Measurements from ENCODE around the gene ZFR2.

ZFR2 gene

DNA sequence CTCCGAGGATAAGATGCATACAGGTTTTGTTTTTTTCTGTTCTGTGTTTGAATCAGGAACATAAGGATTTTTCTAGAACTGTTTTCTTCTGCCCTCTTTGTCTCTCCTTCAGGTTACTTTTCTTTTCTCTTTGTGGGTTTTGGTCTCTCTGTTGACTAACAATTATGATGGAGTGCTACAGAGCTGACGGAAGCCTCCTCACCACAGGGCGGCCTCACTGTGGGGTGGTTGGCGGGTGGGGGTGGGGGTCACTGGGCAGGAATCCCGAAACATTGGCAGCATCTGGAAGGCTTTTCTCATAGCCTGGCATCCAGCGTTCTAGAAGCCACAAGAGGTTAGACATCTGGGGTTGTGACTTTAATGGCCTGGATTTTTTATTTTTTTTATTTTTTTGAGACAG lies 70.7 kb downstream of the ZFR2 start:
- Histone ChIP-seq H3K36me3 (ENCODE audit: control insufficient read depth, insufficient read depth, low read length) (no peaks in the 10 kb centered on the region), H3K23ac (ENCODE audit: low read length) (no peak overlapping the region), H3K4ac (ENCODE audit: low read depth, low read length) (no peak overlapping the region), H3K4me1 (ENCODE audit: control insufficient read depth, low read depth, low read length) (no peaks in the 10 kb centered on the region), H3K4me3 (ENCODE audit: low read length) (no peak overlapping the region), H2AK5ac (ENCODE audit: low read length) (no peak overlapping the region), H3K27ac (ENCODE audit: low read depth, low read length) (no peak overlapping the region), H2BK15ac (replicated peaks; ENCODE audit: low read depth) (no peak overlapping the region), H3K79me1 (ENCODE audit: low read length) (no peaks in the 10 kb centered on the region), H3K56ac (ENCODE audit: low read length) (no peak overlapping the region), H3K18ac (ENCODE audit: low read length) (no peak overlapping the region), H2BK120ac (ENCODE audit: low read depth, low read length) (no peak overlapping the region), H3K9ac (ENCODE audit: low read length) (no peak overlapping the region), H3K79me2 (ENCODE audit: control insufficient read depth, insufficient read depth, low read length) (no peaks in the 10 kb centered on the region), H3K4me2 (ENCODE audit: low read length) (no peak overlapping the region), H2BK5ac (ENCODE audit: low read length) (no peak overlapping the region), H4K5ac (ENCODE audit: low read length) (no peak overlapping the region), H4K8ac (ENCODE audit: low read depth, low read length) (no peak overlapping the region), H3K27me3 (ENCODE audit: insufficient read depth, low read length, poor library complexity) (peaks cover 2% of the 10 kb centered on the region)
- no CpG with 5 or more reads among the region's 6 CpGs for WGBS (ENCODE audit: extremely low coverage, insufficient coverage, low lambda C conversion rate)
- DNase-seq, result no peak

DNA sequence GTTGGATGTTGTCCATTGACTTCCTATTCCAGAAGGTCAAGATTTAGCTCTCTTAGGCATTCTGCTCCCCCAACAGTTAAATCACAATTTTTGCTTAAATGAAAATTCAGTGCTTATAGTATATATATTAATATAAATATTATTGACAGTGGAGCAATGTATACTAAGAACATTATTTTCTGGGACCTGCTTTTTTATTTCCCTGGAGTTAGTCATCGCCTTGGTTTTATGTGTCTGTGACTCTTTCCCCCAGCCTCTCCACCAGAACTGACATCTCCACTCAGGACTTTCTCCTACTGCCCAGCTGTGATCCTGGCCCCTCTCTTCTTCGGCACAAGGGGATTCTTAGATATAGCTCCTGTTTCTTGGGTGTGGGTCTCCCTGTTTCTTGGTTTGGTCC lies 72.5 kb downstream of the ZFR2 start:
- no peak overlapping the region for H3K23ac ChIP-seq (ENCODE audit: low read length)
- no peak overlapping the region for H4K8ac ChIP-seq (ENCODE audit: low read depth, low read length)
- H3K4ac ChIP-seq (ENCODE audit: low read depth, low read length), result no peak overlapping the region
- H3K36me3 ChIP-seq (ENCODE audit: control insufficient read depth, insufficient read depth, low read length), result no peaks in the 10 kb centered on the region
- H3K18ac ChIP-seq (ENCODE audit: low read length), result no peak overlapping the region
- H3K79me2 ChIP-seq (ENCODE audit: control insufficient read depth, insufficient read depth, low read length), result no peaks in the 10 kb centered on the region
- no peak overlapping the region for H3K4me3 ChIP-seq (ENCODE audit: low read length)
- no peak overlapping the region for H3K4me2 ChIP-seq (ENCODE audit: low read length)
- no CpG with 5 or more reads among the region's 2 CpGs for WGBS (ENCODE audit: extremely low coverage, insufficient coverage, low lambda C conversion rate)
- no peak overlapping the region for H3K27ac ChIP-seq (ENCODE audit: low read depth, low read length)
- no peak overlapping the region for H4K5ac ChIP-seq (ENCODE audit: low read length)
- no peak overlapping the region for H2AK5ac ChIP-seq (ENCODE audit: low read length)
- H3K4me1 ChIP-seq (ENCODE audit: control insufficient read depth, low read depth, low read length), result no peaks in the 10 kb centered on the region
- no peak overlapping the region for H2BK120ac ChIP-seq (ENCODE audit: low read depth, low read length)
- no peak overlapping the region for H2BK15ac ChIP-seq (replicated peaks; ENCODE audit: low read depth)
- no peak for DNase-seq
- no peak overlapping the region for H2BK5ac ChIP-seq (ENCODE audit: low read length)
- H3K9ac ChIP-seq (ENCODE audit: low read length), result no peak overlapping the region
- H3K79me1 ChIP-seq (ENCODE audit: low read length), result no peaks in the 10 kb centered on the region
- no peak overlapping the region for H3K56ac ChIP-seq (ENCODE audit: low read length)
- H3K27me3 ChIP-seq (ENCODE audit: insufficient read depth, low read length, poor library complexity), result peaks cover 2% of the 10 kb centered on the region

DNA sequence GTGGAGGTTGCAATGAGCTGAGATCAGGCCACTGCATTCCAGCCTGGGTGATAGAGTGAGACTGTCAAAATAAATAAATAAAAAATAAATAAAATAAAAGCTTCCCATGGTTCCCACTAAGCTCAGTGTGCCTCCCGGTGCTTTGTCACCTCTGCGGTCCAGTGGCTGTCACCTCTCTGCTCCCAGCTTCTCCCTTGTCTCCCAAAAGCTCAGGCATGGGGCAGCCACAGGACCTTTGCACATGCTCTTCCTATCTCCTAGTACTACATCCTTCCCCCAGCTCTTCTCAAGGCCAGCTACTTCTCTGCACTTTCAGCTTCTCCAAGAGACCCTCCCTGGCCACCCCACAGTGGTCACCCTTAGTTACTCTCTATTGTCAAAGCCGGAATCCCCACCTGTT lies 75.0 kb downstream of the ZFR2 start:
- Histone ChIP-seq H3K4me2 (ENCODE audit: low read length) (no peak overlapping the region), H3K4me1 (ENCODE audit: control insufficient read depth, low read depth, low read length) (no peaks in the 10 kb centered on the region), H2BK5ac (ENCODE audit: low read length) (no peak overlapping the region), H4K8ac (ENCODE audit: low read depth, low read length) (no peak overlapping the region), H3K56ac (ENCODE audit: low read length) (no peak overlapping the region), H3K79me1 (ENCODE audit: low read length) (no peaks in the 10 kb centered on the region), H3K23ac (ENCODE audit: low read length) (no peak overlapping the region), H3K79me2 (ENCODE audit: control insufficient read depth, insufficient read depth, low read length) (no peaks in the 10 kb centered on the region), H2BK120ac (ENCODE audit: low read depth, low read length) (no peak overlapping the region), H3K18ac (ENCODE audit: low read length) (no peak overlapping the region), H3K27ac (ENCODE audit: low read depth, low read length) (no peak overlapping the region), H2BK15ac (replicated peaks; ENCODE audit: low read depth) (no peak overlapping the region), H3K9ac (ENCODE audit: low read length) (no peak overlapping the region), H4K5ac (ENCODE audit: low read length) (no peak overlapping the region), H3K36me3 (ENCODE audit: control insufficient read depth, insufficient read depth, low read length) (no peaks in the 10 kb centered on the region), H2AK5ac (ENCODE audit: low read length) (no peak overlapping the region), H3K4ac (ENCODE audit: low read depth, low read length) (no peak overlapping the region), H3K4me3 (ENCODE audit: low read length) (no peak overlapping the region), H3K27me3 (ENCODE audit: insufficient read depth, low read length, poor library complexity) (no peaks in the 10 kb centered on the region)
- no CpG with 5 or more reads among the region's 3 CpGs for WGBS (ENCODE audit: extremely low coverage, insufficient coverage, low lambda C conversion rate)
- no peak for DNase-seq

DNA sequence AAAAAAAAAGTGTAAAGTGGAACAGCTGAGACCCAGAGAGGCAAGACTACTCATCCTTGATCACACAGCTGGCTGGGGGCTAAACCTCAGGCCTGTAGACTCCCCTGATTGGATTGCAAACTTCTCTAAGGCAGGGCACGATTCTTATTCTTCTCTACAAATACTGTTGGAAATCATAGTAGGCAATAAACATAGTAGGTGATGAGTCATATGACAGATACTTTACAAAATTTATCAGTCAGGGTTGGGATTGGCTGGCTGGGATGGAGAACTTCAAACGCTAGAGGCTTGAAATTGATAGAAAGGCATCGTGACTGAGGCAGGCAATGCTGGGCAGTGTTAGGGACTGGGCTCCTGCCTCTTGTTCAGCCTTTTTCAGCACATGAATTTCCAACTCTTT lies 76.7 kb downstream of the ZFR2 start:
- H3K9ac ChIP-seq (ENCODE audit: low read length), result no peak overlapping the region
- no peak overlapping the region for H3K4me2 ChIP-seq (ENCODE audit: low read length)
- H3K36me3 ChIP-seq (ENCODE audit: control insufficient read depth, insufficient read depth, low read length), result no peaks in the 10 kb centered on the region
- H3K23ac ChIP-seq (ENCODE audit: low read length), result no peak overlapping the region
- H3K4me1 ChIP-seq (ENCODE audit: control insufficient read depth, low read depth, low read length), result no peaks in the 10 kb centered on the region
- H3K79me2 ChIP-seq (ENCODE audit: control insufficient read depth, insufficient read depth, low read length), result no peaks in the 10 kb centered on the region
- no peak overlapping the region for H2AK5ac ChIP-seq (ENCODE audit: low read length)
- no peak overlapping the region for H2BK15ac ChIP-seq (replicated peaks; ENCODE audit: low read depth)
- no peaks in the 10 kb centered on the region for H3K79me1 ChIP-seq (ENCODE audit: low read length)
- H4K5ac ChIP-seq (ENCODE audit: low read length), result no peak overlapping the region
- H3K27ac ChIP-seq (ENCODE audit: low read depth, low read length), result no peak overlapping the region
- H3K4me3 ChIP-seq (ENCODE audit: low read length), result no peak overlapping the region
- no peak for DNase-seq
- H3K18ac ChIP-seq (ENCODE audit: low read length), result no peak overlapping the region
- no peak overlapping the region for H2BK5ac ChIP-seq (ENCODE audit: low read length)
- H4K8ac ChIP-seq (ENCODE audit: low read depth, low read length), result no peak overlapping the region
- H3K56ac ChIP-seq (ENCODE audit: low read length), result no peak overlapping the region
- no peak overlapping the region for H2BK120ac ChIP-seq (ENCODE audit: low read depth, low read length)
- WGBS (ENCODE audit: extremely low coverage, insufficient coverage, low lambda C conversion rate), result no CpG with 5 or more reads among the region's 3 CpGs
- no peaks in the 10 kb centered on the region for H3K27me3 ChIP-seq (ENCODE audit: insufficient read depth, low read length, poor library complexity)
- H3K4ac ChIP-seq (ENCODE audit: low read depth, low read length), result no peak overlapping the region

DNA sequence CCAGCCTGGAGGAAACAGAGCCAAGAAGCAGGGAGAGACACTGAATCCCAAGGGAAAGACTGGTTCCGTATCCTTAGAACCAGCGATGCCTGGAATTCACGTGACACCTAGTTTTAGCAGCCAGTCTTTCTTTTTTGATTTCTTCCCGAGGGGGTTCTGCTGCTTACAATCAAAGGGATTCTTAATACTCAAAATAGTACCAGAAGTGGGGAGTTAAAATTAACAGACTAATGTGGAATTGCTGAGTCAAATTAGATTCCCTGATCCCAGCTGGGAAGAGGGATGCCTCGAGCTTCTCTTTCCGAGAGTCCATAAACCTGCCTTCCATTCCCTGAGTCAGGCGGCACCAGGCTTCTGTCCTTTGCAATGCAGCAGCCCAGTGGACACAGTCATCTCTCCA lies 77.9 kb downstream of the ZFR2 start:
- H3K36me3 ChIP-seq (ENCODE audit: control insufficient read depth, insufficient read depth, low read length), result no peaks in the 10 kb centered on the region
- WGBS (ENCODE audit: extremely low coverage, insufficient coverage, low lambda C conversion rate), result no CpG with 5 or more reads among the region's 7 CpGs
- no peak overlapping the region for H2BK120ac ChIP-seq (ENCODE audit: low read depth, low read length)
- H3K56ac ChIP-seq (ENCODE audit: low read length), result no peak overlapping the region
- H3K27me3 ChIP-seq (ENCODE audit: insufficient read depth, low read length, poor library complexity), result no peaks in the 10 kb centered on the region
- H3K4ac ChIP-seq (ENCODE audit: low read depth, low read length), result no peak overlapping the region
- H2AK5ac ChIP-seq (ENCODE audit: low read length), result no peak overlapping the region
- H3K4me2 ChIP-seq (ENCODE audit: low read length), result no peak overlapping the region
- no peak overlapping the region for H3K23ac ChIP-seq (ENCODE audit: low read length)
- no peaks in the 10 kb centered on the region for H3K79me2 ChIP-seq (ENCODE audit: control insufficient read depth, insufficient read depth, low read length)
- H3K4me1 ChIP-seq (ENCODE audit: control insufficient read depth, low read depth, low read length), result no peaks in the 10 kb centered on the region
- H3K79me1 ChIP-seq (ENCODE audit: low read length), result no peaks in the 10 kb centered on the region
- H3K4me3 ChIP-seq (ENCODE audit: low read length), result no peak overlapping the region
- H3K27ac ChIP-seq (ENCODE audit: low read depth, low read length), result no peak overlapping the region
- no peak overlapping the region for H2BK5ac ChIP-seq (ENCODE audit: low read length)
- H3K18ac ChIP-seq (ENCODE audit: low read length), result no peak overlapping the region
- H4K8ac ChIP-seq (ENCODE audit: low read depth, low read length), result no peak overlapping the region
- DNase-seq, result no peak
- H4K5ac ChIP-seq (ENCODE audit: low read length), result no peak overlapping the region
- H3K9ac ChIP-seq (ENCODE audit: low read length), result no peak overlapping the region
- no peak overlapping the region for H2BK15ac ChIP-seq (replicated peaks; ENCODE audit: low read depth)

DNA sequence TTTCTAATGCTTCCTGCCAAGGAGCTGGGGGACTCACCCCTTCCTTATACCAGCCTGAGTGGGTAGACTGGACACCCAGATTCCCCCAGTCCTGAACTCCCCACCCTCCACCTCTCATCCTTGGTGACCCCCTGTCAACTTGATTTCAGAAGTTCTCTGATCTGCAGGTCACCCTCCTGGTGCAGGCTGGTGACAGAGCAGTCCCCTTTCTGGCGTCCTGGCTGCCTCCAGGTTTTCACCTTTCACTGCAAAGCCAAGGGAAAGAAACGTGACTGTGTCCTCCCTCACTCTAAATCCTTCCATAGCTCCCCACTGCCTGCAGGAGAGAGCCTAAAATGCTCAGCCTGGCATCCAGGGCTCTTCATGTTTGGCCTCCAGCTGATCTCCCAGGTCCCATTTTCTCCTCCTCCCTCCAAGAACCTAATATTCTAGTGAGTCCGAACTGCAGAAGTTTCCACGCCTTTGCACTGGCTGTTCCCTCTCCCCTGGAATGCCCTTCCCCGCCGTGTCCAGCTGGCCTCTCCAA lies 78.6 kb downstream of the ZFR2 start:
- H3K4me2 ChIP-seq (ENCODE audit: low read length), result no peak overlapping the region
- H3K27ac ChIP-seq (ENCODE audit: low read depth, low read length), result no peak overlapping the region
- no peak overlapping the region for H2BK15ac ChIP-seq (replicated peaks; ENCODE audit: low read depth)
- H3K4ac ChIP-seq (ENCODE audit: low read depth, low read length), result no peak overlapping the region
- H3K4me3 ChIP-seq (ENCODE audit: low read length), result no peak overlapping the region
- peaks cover 6% of the 10 kb centered on the region for H3K27me3 ChIP-seq (ENCODE audit: insufficient read depth, low read length, poor library complexity)
- no peak for DNase-seq
- H4K5ac ChIP-seq (ENCODE audit: low read length), result no peak overlapping the region
- H3K23ac ChIP-seq (ENCODE audit: low read length), result no peak overlapping the region
- H3K79me1 ChIP-seq (ENCODE audit: low read length), result no peaks in the 10 kb centered on the region
- no peak overlapping the region for H3K18ac ChIP-seq (ENCODE audit: low read length)
- no peaks in the 10 kb centered on the region for H3K4me1 ChIP-seq (ENCODE audit: control insufficient read depth, low read depth, low read length)
- no peak overlapping the region for H3K9ac ChIP-seq (ENCODE audit: low read length)
- WGBS (ENCODE audit: extremely low coverage, insufficient coverage, low lambda C conversion rate), result no CpG with 5 or more reads among the region's 6 CpGs
- H3K56ac ChIP-seq (ENCODE audit: low read length), result no peak overlapping the region
- no peak overlapping the region for H4K8ac ChIP-seq (ENCODE audit: low read depth, low read length)
- H2AK5ac ChIP-seq (ENCODE audit: low read length), result no peak overlapping the region
- H2BK120ac ChIP-seq (ENCODE audit: low read depth, low read length), result no peak overlapping the region
- no peaks in the 10 kb centered on the region for H3K36me3 ChIP-seq (ENCODE audit: control insufficient read depth, insufficient read depth, low read length)
- no peak overlapping the region for H2BK5ac ChIP-seq (ENCODE audit: low read length)
- H3K79me2 ChIP-seq (ENCODE audit: control insufficient read depth, insufficient read depth, low read length), result no peaks in the 10 kb centered on the region
